ENCODE results near the gene FUZ.

DNA sequence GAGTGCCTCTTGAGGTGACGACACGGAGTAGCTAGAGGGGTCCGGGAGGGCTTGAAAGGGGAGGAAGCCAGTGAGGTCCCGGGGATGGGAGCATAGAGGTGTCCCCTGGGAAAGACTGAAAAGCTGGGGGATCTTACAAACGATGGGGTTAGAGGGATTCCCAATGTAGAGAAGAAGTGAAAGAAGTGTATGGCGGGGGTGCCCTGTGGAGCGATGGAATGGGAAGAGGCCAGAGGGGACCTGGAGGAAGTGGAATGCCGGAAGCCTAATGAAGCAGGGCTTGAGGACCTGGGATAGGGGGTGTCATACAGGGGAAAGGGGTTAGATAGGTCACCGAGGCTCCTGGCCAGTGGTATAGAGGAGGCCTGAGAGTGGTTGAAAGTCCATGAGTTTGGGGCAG is 45.7 kb downstream of the FUZ start:
- TF ChIP-seq, protein P1, sequence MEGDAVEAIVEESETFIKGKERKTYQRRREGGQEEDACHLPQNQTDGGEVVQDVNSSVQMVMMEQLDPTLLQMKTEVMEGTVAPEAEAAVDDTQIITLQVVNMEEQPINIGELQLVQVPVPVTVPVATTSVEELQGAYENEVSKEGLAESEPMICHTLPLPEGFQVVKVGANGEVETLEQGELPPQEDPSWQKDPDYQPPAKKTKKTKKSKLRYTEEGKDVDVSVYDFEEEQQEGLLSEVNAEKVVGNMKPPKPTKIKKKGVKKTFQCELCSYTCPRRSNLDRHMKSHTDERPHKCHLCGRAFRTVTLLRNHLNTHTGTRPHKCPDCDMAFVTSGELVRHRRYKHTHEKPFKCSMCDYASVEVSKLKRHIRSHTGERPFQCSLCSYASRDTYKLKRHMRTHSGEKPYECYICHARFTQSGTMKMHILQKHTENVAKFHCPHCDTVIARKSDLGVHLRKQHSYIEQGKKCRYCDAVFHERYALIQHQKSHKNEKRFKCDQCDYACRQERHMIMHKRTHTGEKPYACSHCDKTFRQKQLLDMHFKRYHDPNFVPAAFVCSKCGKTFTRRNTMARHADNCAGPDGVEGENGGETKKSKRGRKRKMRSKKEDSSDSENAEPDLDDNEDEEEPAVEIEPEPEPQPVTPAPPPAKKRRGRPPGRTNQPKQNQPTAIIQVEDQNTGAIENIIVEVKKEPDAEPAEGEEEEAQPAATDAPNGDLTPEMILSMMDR (IDR thresholded peaks at IDR 0.05; ENCODE audit: poor library complexity, severe bottlenecking), result no peak
- TF ChIP-seq EP300 (conservative IDR thresholded peaks at IDR 0.05; ENCODE audit: poor library complexity, severe bottlenecking) (no peak), EZH2 (IDR thresholded peaks at IDR 0.05; ENCODE audit: borderline replicate concordance, insufficient read depth, low read length, poor library complexity, severe bottlenecking) (no peak), TAF1 (IDR thresholded peaks at IDR 0.05; ENCODE audit: low read depth) (no peak), POLR2AphosphoS5 (IDR thresholded peaks at IDR 0.05) (no peak)

Data from neural cell (in vitro differentiated cells).